ENCODE measurements around the gene VWA2.
"Not testable (repeated sequence)": the region's sequence is repeated elsewhere in the genome, so short reads cannot be mapped to it uniquely, and the experiment has no call there.

The VWA2 gene

GRCh38 chr10:114319406-114320248 is 80.6 kb downstream of the VWA2 start:
- DNase-seq (ENCODE audit: low read depth), result no peak

GRCh38 chr10:114320249-114321116 is 81.4 kb downstream of the VWA2 start:
- no peak for DNase-seq (ENCODE audit: low read depth)

GRCh38 chr10:114322344-114322743 is 83.3 kb downstream of the VWA2 start:
- no peak for DNase-seq (ENCODE audit: low read depth)

- no peak for DNase-seq (ENCODE audit: low read depth)
These were observed 84.0 kb downstream of the VWA2 start for GRCh38 chr10:114323023-114323422.

GRCh38 chr10:114326795-114327194 is 87.7 kb downstream of the VWA2 start:
- no peak for DNase-seq (ENCODE audit: low read depth)

- DNase-seq (ENCODE audit: low read depth), result no peak
These were observed 88.7 kb downstream of the VWA2 start for GRCh38 chr10:114327537-114328440.

- no peak for DNase-seq (ENCODE audit: low read depth)
These were observed 89.4 kb downstream of the VWA2 start for GRCh38 chr10:114328441-114328812.

GRCh38 chr10:114328874-114329273 is 89.8 kb downstream of the VWA2 start:
- no peak for DNase-seq (ENCODE audit: low read depth)

GRCh38 chr10:114329634-114330365 is 90.7 kb downstream of the VWA2 start:
- no peak for DNase-seq (ENCODE audit: low read depth)

GRCh38 chr10:114332301-114333192 is 93.5 kb downstream of the VWA2 start:
- no peak for DNase-seq (ENCODE audit: low read depth)

GRCh38 chr10:114333441-114333840 is 94.4 kb downstream of the VWA2 start:
- DNase-seq (ENCODE audit: low read depth), result not testable (repeated sequence)

GRCh38 chr10:114334301-114334700 is 95.2 kb downstream of the VWA2 start:
- DNase-seq (ENCODE audit: low read depth), result no peak

GRCh38 chr10:114335614-114336013 is 96.6 kb downstream of the VWA2 start:
- DNase-seq (ENCODE audit: low read depth), result no peak

- no peak for DNase-seq (ENCODE audit: low read depth)
These were observed 97.9 kb downstream of the VWA2 start for GRCh38 chr10:114336823-114337509.

- DNase-seq (ENCODE audit: low read depth), result no peak
These were observed 98.7 kb downstream of the VWA2 start for GRCh38 chr10:114337510-114338462.

GRCh38 chr10:114340816-114341215 is 101.8 kb downstream of the VWA2 start:
- no peak for DNase-seq (ENCODE audit: low read depth)

All from HS-27A (cell line).